ENCODE measurements around the gene ACOXL. TPM values are rescaled to one million over a fixed set of nuclear protein-coding genes. Genes with fewer than 3 reads are reported as not detected.

Gene ACOXL
- total RNA-seq, 1 donor = not detected

GRCh38 chr2:110755491-110756078 lies 23.2 kb downstream of the ACOXL start:
- Histone ChIP-seq H3K4me1 (ENCODE audit: insufficient read depth, low read length) (no peaks in the 10 kb centered on the region), H3K27me3 (ENCODE audit: insufficient read depth, low read length) (peaks cover 19% of the 10 kb centered on the region), H3K79me2 (ENCODE audit: insufficient read depth, low read length) (no peaks in the 10 kb centered on the region), H3K27ac (ENCODE audit: low read depth, low read length) (no peak overlapping the region), H3K36me3 (ENCODE audit: insufficient read depth, low read length) (no peaks in the 10 kb centered on the region), H3K4me3 (ENCODE audit: insufficient read depth, low read length) (no peak overlapping the region), H3K4me2 (ENCODE audit: insufficient read depth, low read length) (no peak overlapping the region), H3K9me3 (ENCODE audit: low read depth, low read length) (peaks cover 8% of the 10 kb centered on the region), H4K20me1 (ENCODE audit: insufficient read depth, low read length) (no peaks in the 10 kb centered on the region), H2AFZ (ENCODE audit: low read length) (no peak overlapping the region)
- DNase-seq (ENCODE audit: insufficient read length, low spot score, missing footprints) = peak; percentile 68
- TF ChIP-seq CTCF (IDR thresholded peaks at IDR 0.05; ENCODE audit: extremely low read depth, low read depth, low read length) = peak; percentile 66

- TF ChIP-seq CTCF (IDR thresholded peaks at IDR 0.05; ENCODE audit: extremely low read depth, low read depth, low read length) = no peak
- Histone ChIP-seq H2AFZ (ENCODE audit: low read length) (no peak overlapping the region), H3K79me2 (ENCODE audit: insufficient read depth, low read length) (no peaks in the 10 kb centered on the region)
These were observed 27.0 kb downstream of the ACOXL start for GRCh38 chr2:110759411-110759810.

GRCh38 chr2:110764931-110765330 lies 32.6 kb downstream of the ACOXL start:
- H4K20me1 ChIP-seq (ENCODE audit: insufficient read depth, low read length) = no peaks in the 10 kb centered on the region
- no peak overlapping the region for H2AFZ ChIP-seq (ENCODE audit: low read length)
- no peak overlapping the region for H3K4me3 ChIP-seq (ENCODE audit: insufficient read depth, low read length)
- TF ChIP-seq CTCF (IDR thresholded peaks at IDR 0.05; ENCODE audit: extremely low read depth, low read depth, low read length) = no peak
- no peaks in the 10 kb centered on the region for H3K36me3 ChIP-seq (ENCODE audit: insufficient read depth, low read length)
- no peak overlapping the region for H3K4me2 ChIP-seq (ENCODE audit: insufficient read depth, low read length)
- DNase-seq (ENCODE audit: insufficient read length, low spot score, missing footprints) = no peak
- H3K79me2 ChIP-seq (ENCODE audit: insufficient read depth, low read length) = no peaks in the 10 kb centered on the region
- no peaks in the 10 kb centered on the region for H3K4me1 ChIP-seq (ENCODE audit: insufficient read depth, low read length)
- H3K9me3 ChIP-seq (ENCODE audit: low read depth, low read length) = no peaks in the 10 kb centered on the region
- peaks cover 16% of the 10 kb centered on the region for H3K27me3 ChIP-seq (ENCODE audit: insufficient read depth, low read length)
- no peak overlapping the region for H3K27ac ChIP-seq (ENCODE audit: low read depth, low read length)

More at GRCh38 chr2:110759411-110759810, 27.0 kb downstream of the ACOXL start:
- H3K27me3 ChIP-seq (ENCODE audit: insufficient read depth, low read length) = peaks cover 20% of the 10 kb centered on the region
- DNase-seq (ENCODE audit: insufficient read length, low spot score, missing footprints) = no peak
- no peaks in the 10 kb centered on the region for H3K36me3 ChIP-seq (ENCODE audit: insufficient read depth, low read length)
- no peak overlapping the region for H3K27ac ChIP-seq (ENCODE audit: low read depth, low read length)
- H3K9me3 ChIP-seq (ENCODE audit: low read depth, low read length) = peaks cover 8% of the 10 kb centered on the region
- no peak overlapping the region for H3K4me3 ChIP-seq (ENCODE audit: insufficient read depth, low read length)
- H3K4me1 ChIP-seq (ENCODE audit: insufficient read depth, low read length) = no peaks in the 10 kb centered on the region
- no peak overlapping the region for H3K4me2 ChIP-seq (ENCODE audit: insufficient read depth, low read length)
- H4K20me1 ChIP-seq (ENCODE audit: insufficient read depth, low read length) = no peaks in the 10 kb centered on the region

- no peak overlapping the region for H2AFZ ChIP-seq (ENCODE audit: low read length)
- TF ChIP-seq CTCF (IDR thresholded peaks at IDR 0.05; ENCODE audit: extremely low read depth, low read depth, low read length) = no peak
- no peaks in the 10 kb centered on the region for H4K20me1 ChIP-seq (ENCODE audit: insufficient read depth, low read length)
- H3K36me3 ChIP-seq (ENCODE audit: insufficient read depth, low read length) = no peaks in the 10 kb centered on the region
- no peaks in the 10 kb centered on the region for H3K9me3 ChIP-seq (ENCODE audit: low read depth, low read length)
- no peaks in the 10 kb centered on the region for H3K4me1 ChIP-seq (ENCODE audit: insufficient read depth, low read length)
- no peak overlapping the region for H3K4me3 ChIP-seq (ENCODE audit: insufficient read depth, low read length)
- H3K27me3 ChIP-seq (ENCODE audit: insufficient read depth, low read length) = peaks cover 19% of the 10 kb centered on the region
- DNase-seq (ENCODE audit: insufficient read length, low spot score, missing footprints) = no peak
- H3K79me2 ChIP-seq (ENCODE audit: insufficient read depth, low read length) = no peaks in the 10 kb centered on the region
- no peak overlapping the region for H3K4me2 ChIP-seq (ENCODE audit: insufficient read depth, low read length)
- no peak overlapping the region for H3K27ac ChIP-seq (ENCODE audit: low read depth, low read length)
These were observed 33.9 kb downstream of the ACOXL start for GRCh38 chr2:110766291-110766690.
